Activated naive CD4-positive, alpha-beta T cell treated with anti-CD3 and anti-CD28 coated beads, Interleukin-2, amount 10 ng/mL, durations not matched to agents 7 days and 5 days (primary cell): ENCODE results near the gene B4GAT1.
"Not testable (repeated sequence)": the region's sequence is repeated elsewhere in the genome, so short reads cannot be mapped to it uniquely, and the experiment has no call there.

Experiments
- CTCF ChIA-PET: fragments of 350-600 bp; sonication (Branson Sonifier 250); formaldehyde crosslinking; loops from one replicate; lab custom pipeline; 2021; ENCODE audit warnings: antibody characterized with exemption; lab: Charles Lee
- DNase-seq: peaks from one replicate; pipeline ENCODE4 v3.0.0-alpha.2; 2020
- H3K27ac Mint-ChIP-seq: one replicate; pipeline ENCODE4 v1.8.0; 2021; ENCODE audit warnings: mild to moderate bottlenecking, moderate library complexity, mixed read lengths
- H3K27me3 Mint-ChIP-seq: one replicate; pipeline ENCODE4 v1.8.0; 2021; ENCODE audit warnings: mild to moderate bottlenecking, mixed read lengths
- H3K36me3 Mint-ChIP-seq: one replicate; pipeline ENCODE4 v1.8.0; 2021; ENCODE audit warnings: mixed read lengths
- H3K4me1 Mint-ChIP-seq: one replicate; pipeline ENCODE4 v1.8.0; 2021; ENCODE audit warnings: mixed read lengths
- H3K4me3 Mint-ChIP-seq: one replicate; pipeline ENCODE4 v1.8.0; 2021; ENCODE audit warnings: mild to moderate bottlenecking, moderate library complexity, mixed read lengths
- H3K9me3 Mint-ChIP-seq: one replicate; pipeline ENCODE4 v1.8.0; 2021; ENCODE audit warnings: mixed read lengths

B4GAT1 gene

GRCh38 chr11:66310803-66311440, 36.5 kb downstream of the B4GAT1 start:
- not testable (repeated sequence) for DNase-seq, H3K9me3 Mint-ChIP-seq, H3K4me3 Mint-ChIP-seq, H3K36me3 Mint-ChIP-seq
- peak overlapping the region; percentile 3 for H3K27ac Mint-ChIP-seq
- H3K4me1 Mint-ChIP-seq = peaks cover 34% of the 10 kb centered on the region
- CTCF ChIA-PET = interaction anchor here (0.7 to 6.6 kb wide), 26 partner anchors 9 to 110 kb away, joined by 3 to 80 read pairs (median 4); partner anchors contain the start of genes B4GAT1, BRMS1, NPAS4 and RIN1
- H3K27me3 Mint-ChIP-seq = peaks cover 24% of the 10 kb centered on the region

- CTCF ChIA-PET = interaction anchor here (1.2 to 6.6 kb wide), 5 partner anchors 16 to 78 kb away, joined by 3 to 80 read pairs (median 15); partner anchors contain the start of gene RIN1
- Mint-ChIP-seq H3K4me3 (no peak overlapping the region), H3K9me3 (no peaks in the 10 kb centered on the region), H3K27me3 (peaks cover 21% of the 10 kb centered on the region), H3K4me1 (peaks cover 28% of the 10 kb centered on the region), H3K27ac (no peak overlapping the region), H3K36me3 (peaks cover 2% of the 10 kb centered on the region)
- DNase-seq = no peak
Measured at GRCh38 chr11:66310324-66310723, 37.1 kb downstream of the B4GAT1 start.

DNA sequence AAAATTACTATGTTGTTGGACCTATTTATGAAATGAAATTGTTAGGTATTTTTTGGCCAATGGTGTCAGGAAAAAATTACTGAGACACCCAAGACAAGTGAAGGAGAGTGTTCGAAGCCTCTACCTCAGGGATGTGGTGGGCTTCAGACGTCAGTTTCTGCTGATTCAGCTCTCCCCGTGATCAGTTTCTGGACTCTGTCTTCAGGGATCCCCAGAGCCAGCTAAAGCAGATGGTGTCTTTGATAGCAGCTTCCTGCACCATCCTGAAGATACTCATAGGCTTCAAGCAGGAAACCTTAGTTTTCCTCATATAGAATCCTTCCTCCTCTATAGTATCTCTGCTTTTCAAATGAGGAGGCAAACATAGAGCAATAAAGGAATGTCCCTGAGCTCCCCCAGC, 38.0 kb downstream of the B4GAT1 start:
- H3K9me3 Mint-ChIP-seq = no peaks in the 10 kb centered on the region

GRCh38 chr11:66302656-66303055, 44.8 kb downstream of the B4GAT1 start:
- Mint-ChIP-seq H3K36me3 (no peaks in the 10 kb centered on the region), H3K27me3 (peaks cover 7% of the 10 kb centered on the region), H3K4me3 (no peak overlapping the region), H3K4me1 (no peaks in the 10 kb centered on the region), H3K9me3 (no peaks in the 10 kb centered on the region), H3K27ac (no peak overlapping the region)
- no peak for DNase-seq
- CTCF ChIA-PET = interaction anchor here (0.9 to 2.6 kb wide), 2 partner anchors 9 to 11 kb away, joined by 3 to 14 read pairs; partner anchors contain the start of gene TMEM151A

More for the DNA sequence above, 38.0 kb downstream of the B4GAT1 start:
- CTCF ChIA-PET = interaction anchor here (0.6 to 6.6 kb wide), 4 partner anchors 20 to 129 kb away, joined by 3 to 80 read pairs (median 6); partner anchors contain the start of genes MRPL11 and RIN1
- H3K4me3 Mint-ChIP-seq = no peak overlapping the region
- H3K27ac Mint-ChIP-seq = no peak overlapping the region
- peaks cover 15% of the 10 kb centered on the region for H3K27me3 Mint-ChIP-seq
- H3K4me1 Mint-ChIP-seq = peaks cover 20% of the 10 kb centered on the region
- no peaks in the 10 kb centered on the region for H3K36me3 Mint-ChIP-seq
- no peak for DNase-seq

DNA sequence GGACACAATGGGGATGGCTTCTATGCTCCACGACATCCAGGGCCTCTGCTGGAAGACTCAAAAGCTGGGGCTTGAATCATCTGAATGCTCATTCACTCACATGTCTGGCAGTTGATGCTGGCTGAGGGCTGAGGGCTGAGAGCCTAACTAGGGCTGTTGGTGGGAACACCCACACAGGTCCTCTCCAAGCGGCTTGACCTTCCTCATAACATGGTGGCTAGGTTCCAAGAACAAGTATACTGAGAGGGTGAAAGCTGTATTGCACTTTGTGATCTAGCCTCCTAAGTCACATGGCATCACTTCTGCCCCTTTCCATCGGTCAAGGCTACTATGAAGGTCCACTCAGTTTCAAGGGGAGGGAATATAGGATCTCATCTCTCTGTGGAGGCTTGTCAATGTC, 48.2 kb downstream of the B4GAT1 start:
- H3K27me3 Mint-ChIP-seq = peaks cover 29% of the 10 kb centered on the region
- CTCF ChIA-PET = no interaction called here
- H3K4me3 Mint-ChIP-seq = no peak overlapping the region
- H3K27ac Mint-ChIP-seq = no peak overlapping the region
- no peaks in the 10 kb centered on the region for H3K36me3 Mint-ChIP-seq
- no peaks in the 10 kb centered on the region for H3K9me3 Mint-ChIP-seq
- H3K4me1 Mint-ChIP-seq = no peaks in the 10 kb centered on the region
- no peak for DNase-seq

DNA sequence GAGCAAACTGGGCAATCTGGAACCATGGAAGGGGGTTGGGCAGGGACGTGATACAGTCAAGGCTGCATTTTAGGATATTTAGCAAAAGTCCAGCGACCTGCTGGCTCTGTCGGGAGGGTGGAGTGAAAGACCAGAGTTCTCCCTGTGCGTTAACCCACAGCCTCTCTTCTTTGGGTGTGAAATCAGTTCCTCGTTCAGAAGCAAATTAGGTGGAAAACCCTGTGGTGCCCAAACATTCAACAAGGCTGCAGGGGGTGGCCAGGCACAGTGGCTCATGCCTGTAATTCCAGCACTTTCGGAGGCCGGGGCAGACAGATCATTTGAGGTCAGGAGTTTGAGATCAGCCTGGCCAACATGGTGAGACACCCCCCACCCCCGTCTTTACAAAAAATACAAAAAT, 49.8 kb downstream of the B4GAT1 start:
- Mint-ChIP-seq H3K27ac (no peak overlapping the region), H3K4me1 (peaks cover 3% of the 10 kb centered on the region), H3K4me3 (no peak overlapping the region), H3K27me3 (peaks cover 45% of the 10 kb centered on the region), H3K9me3 (no peaks in the 10 kb centered on the region), H3K36me3 (no peaks in the 10 kb centered on the region)
- CTCF ChIA-PET = interaction anchor here (0.6 kb wide), 1 partner anchor 75 kb away, joined by 4 read pairs; no protein-coding TSS in a partner anchor
- DNase-seq = no peak
